ENCODE data around the gene NEK7.

The NEK7 gene

DNA sequence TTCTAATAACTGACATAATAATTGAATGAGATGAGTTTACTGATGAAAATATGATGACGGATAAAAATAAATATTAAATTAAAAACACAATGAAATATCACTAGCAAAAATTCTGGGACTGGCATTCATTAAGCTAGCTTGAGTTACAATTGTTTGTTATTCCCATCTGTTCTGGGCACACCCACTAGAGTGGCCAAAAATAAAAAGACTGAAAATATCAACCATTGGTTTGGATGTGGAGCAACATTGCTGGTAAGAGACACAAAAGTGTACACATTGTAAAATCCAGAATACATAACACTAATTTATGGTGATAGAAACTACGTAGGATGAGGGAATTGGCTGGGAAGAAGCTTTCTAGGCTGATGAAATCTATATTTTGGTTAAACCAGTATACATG is 9.6 kb upstream of the NEK7 start:
- no peak for DNase-seq

DNA sequence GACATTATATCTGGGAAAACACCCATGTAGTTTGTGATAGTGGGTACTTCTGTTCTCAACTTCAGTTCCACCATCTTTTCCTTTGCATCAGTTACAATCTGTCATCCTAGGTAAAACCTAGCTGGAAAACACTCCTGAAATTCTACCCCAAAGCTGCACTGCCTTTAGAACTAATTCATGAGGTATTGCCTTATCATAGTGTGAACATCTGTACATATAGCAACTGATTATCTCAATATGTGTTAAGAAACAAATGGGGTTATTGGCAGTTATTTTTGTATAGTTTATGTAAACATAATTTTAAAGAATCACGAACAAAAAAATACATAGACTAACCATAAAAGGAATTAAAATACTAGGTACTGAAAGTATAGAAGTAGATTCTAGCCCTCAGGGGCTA is 6.4 kb upstream of the NEK7 start:
- no peak for DNase-seq

GRCh38 chr1:198151688-198152087 is 5.1 kb upstream of the NEK7 start:
- DNase-seq, result no peak

DNA sequence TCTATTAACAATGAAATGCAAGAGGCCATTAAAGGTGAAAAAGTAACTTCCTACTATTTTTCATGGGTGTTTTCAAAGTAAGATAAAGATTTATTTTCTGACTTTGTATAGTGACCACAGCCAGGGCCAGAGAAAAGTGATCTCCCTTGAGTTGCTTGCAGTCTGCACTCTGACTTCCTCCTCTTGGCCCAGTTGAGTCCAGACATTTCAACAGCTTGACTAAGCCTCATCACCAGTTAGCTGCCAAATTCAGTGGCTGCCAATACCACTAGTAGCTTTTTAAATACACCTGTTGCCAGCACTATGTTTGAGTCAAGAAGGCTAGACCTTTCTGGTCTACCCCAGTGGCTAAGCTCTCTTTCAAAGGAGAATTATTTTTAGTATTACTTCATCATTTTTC is 3.7 kb upstream of the NEK7 start:
- DNase-seq, result no peak

DNA sequence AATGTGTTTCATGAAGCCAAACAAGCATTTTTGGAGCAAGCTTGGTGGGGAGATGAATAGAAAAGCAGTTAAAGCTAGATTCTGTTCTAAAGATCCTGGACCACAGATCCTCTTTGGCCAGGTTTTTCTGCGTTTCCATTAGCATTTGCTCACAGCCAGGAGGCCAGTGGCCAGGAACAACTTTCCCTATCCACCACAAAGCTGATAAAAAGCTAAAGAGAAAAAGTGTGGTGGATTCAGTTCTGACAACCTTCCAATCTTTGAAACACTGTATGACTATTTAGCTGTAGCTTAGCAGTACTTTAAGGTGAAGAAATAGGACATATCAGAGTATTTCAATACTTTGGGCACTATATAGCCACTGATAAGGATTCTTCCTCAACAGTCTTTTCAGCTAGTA is 3.0 kb upstream of the NEK7 start:
- DNase-seq, result no peak

GRCh38 chr1:198155253-198155652 is 1.5 kb upstream of the NEK7 start:
- DNase-seq, result no peak

DNA sequence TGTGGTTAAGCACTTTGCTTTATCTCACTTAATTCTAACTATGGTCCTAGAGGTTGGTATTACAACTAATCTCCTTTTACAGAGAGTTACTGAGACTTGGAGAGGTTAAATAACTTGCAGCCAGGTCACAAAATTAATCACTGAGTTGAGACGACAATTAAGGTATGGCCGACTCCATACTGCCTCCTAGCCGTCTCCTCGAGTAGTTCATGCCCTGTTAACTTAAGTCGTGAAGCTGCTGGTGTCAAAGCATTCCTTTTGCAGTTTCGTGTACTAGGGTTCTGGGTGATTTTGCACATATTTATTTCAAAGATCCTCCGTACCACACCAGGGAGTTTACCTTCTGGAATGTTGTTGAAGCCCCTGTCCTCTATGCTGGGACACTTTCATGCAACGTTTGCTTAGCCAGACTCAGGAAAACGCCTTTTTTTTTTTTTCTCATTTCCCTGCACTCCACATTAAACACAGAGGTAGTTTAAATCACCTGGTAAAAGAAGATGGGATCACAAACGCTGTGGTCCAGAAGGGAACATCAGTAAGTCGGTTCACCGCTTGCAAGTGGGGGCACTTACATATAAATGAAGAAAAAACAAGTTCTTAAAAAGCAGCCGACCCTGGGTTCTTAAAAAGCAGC is 570 bp upstream of the NEK7 start:
- DNase-seq, result peak; percentile 65

- peak; percentile 94 for DNase-seq
Measured at GRCh38 chr1:198157241-198157846, 546 bp downstream of the NEK7 start.

- DNase-seq, result no peak
Measured at GRCh38 chr1:198157847-198158725, 1.3 kb downstream of the NEK7 start.

- DNase-seq, result peak; percentile 96
Measured at GRCh38 chr1:198158735-198159589, 2.2 kb downstream of the NEK7 start.

GRCh38 chr1:198160222-198160621 is 3.4 kb downstream of the NEK7 start:
- no peak for DNase-seq

GRCh38 chr1:198160946-198161614 is 4.3 kb downstream of the NEK7 start:
- DNase-seq, result no peak

DNA sequence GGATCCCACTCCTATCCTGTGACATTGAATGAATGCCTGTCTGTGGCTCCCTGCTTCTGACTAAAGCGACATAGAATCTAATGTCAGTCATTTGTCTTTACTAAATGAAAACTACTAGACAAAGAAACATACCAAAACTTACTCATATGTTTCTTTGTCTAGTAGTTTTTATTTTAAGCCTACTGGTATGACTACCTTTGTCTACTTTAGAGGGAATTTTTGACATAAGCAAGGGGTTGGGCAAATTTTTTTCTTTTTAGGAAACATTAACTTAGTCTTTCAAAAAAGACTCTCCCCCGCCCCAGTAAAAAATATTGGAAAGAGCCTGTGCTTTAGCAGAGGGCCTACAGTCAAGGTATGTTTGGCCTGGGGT is 4.9 kb downstream of the NEK7 start:
- DNase-seq, result no peak

GRCh38 chr1:198162091-198162767 is 5.4 kb downstream of the NEK7 start:
- DNase-seq, result no peak

DNA sequence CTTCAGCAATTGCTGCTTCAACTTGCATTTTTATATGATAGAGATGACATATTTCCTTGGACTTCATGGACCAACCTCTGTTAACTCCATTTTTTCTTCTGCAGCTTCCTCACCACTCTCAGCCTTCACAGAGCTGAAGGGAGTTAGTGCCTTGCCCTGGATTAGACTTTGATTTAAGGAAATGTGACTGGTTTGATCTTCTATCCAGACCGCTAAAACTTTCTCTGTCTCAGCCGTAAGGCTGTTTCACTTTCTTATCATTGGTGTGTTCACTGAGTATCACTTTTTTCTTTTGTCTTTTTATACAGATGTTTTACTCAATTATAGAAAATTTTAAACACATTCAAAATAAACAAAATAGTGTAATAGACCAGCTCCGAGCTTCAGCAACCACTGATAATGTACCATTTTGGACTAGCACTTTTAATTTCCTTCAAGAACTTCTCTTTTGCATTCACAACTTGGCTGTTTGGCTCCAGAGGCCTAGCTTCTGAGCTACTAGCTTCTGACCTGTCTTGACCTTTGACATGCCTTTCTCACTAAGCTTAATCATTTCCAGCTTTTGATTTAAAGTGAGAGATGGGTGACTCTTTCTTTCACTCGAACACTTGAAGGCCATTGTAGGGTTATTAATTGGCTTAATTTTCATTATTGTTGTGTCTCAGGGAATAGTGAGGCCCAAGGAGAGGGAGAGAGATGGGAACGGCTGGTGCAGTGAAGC is 9.3 kb downstream of the NEK7 start:
- DNase-seq, result no peak

DNA sequence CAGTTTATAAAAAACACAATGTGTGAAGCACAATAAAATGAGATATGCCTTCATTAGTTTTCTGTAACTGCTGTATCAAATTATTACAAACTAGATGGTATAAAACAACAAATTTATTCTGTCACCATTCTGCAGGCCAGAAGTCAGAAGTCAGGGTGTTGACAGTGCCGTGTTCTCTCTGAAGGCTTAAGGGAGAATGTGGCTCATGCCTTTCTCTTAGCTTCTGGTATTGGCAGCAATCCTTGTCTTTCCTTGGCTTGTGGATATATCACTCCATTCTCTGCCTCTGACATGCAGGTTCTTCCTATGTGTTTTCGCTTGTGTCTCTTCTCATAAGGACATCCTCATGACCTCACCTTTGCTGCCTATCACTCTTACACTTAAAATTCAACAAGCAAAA is 10.1 kb downstream of the NEK7 start:
- DNase-seq, result no peak

DNA sequence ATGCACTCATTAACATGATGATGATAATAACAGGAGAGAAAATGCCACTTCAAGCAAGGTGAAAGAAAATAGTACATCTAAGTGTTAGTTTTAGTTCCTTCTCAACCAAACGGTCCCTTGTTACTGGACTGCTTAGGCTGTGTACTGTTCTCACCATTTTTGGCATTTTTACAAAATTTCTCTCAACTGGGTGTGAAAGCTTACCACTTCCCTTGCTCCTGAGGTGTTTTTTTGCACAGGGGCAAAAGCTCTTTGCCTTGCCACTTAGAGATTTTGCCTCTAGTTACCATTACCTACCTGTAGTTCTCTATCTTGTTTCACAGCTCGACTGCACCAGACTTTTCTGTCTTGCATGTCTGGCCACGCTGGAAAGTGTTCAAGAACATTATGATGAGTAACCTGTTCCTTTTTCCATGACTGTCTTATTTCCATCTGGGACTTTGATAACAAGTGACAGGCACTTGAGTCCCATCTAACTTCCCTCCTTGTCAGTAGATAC is 10.7 kb downstream of the NEK7 start:
- DNase-seq, result no peak

DNA sequence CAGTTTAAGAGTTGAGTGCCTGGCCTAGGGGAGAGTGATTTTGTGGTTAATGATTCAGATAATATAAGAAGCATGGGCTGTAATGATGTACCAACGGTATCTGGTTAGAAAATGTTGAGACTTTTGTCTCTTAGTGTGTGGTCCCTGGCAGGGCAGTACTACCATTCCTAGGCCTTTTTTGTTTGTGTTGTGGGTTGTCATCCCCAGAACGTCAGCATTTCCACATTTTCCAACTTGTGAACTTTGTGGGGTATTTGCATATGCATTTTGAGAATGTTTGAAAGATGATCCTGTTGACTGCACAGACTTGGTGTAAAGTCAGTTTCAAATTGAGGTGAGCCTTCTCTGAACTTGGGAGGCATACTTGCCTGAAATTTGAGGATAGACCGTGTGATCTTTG is 11.4 kb downstream of the NEK7 start:
- DNase-seq, result no peak

DNA sequence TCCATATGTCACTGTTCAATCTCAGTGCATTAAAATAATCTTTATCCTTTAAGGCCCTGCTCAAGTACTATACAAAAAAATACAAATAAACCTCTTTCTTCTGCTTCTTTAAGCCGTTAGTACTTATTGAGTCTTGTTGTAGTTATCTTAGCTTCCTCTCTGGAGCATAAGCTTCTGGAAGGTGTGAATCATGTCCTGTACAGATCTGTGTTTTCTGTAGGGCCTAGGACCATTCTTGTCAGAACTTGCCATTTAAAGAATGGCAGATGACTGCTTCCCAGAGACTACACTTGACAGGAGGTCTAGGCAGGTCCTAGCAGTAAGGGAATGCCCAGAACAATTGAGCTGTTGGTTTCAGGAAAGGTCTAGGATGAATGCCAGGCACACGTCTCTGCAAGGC is 12.9 kb downstream of the NEK7 start:
- no peak for DNase-seq

DNA sequence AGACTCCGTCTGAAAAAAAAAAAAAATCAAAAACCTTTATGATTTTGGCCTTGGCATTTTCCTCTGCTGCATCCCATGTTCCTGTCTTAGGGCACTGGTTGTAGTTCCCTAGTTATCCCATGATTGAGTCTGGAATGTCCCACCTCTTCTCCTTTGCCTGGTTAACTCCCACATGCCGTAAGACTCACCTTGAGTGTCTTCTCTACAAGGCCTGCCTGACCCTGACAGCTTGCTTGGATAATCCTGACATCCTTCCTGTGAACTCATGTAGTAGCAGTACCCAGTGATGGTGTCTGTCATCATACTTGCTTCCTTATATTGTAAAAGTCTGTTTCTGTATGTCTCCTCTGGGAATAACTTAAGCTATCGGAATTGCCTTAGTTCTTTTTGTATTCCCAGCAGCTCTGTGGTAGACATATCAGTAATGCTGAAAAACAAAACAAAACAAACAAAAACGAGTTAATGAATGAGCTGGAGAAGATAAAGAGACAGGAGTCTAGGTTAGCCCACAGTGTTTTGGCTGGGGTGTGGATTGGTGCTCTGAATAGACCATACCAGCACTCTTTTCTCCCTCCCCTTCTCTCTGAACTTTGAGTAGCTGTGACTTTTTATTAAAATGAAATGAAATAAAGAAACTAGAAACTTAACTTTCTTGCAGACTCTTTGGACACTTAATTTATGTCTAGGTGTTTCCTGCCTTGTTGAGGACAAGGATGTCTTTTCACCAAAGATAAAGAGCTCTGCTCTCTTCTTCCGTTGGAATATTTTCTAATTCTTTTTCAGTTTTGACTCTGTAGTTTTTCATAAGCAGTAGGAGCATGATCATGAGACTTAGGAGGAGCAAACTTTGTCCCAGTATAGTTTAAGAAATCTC is 15.1 kb downstream of the NEK7 start:
- DNase-seq, result no peak

Data from NCI-H1048 (cell line).